T-helper 9 cell (primary cell): ENCODE data around the gene TRPM3.

Experiments
- DNase-seq: peaks from one replicate; pipeline ENCODE4 v3.0.0-alpha.2; 2020

Gene TRPM3

GRCh38 chr9:70601000-70601951 is 520.1 kb downstream of the TRPM3 start:
- DNase-seq, result no peak

DNA sequence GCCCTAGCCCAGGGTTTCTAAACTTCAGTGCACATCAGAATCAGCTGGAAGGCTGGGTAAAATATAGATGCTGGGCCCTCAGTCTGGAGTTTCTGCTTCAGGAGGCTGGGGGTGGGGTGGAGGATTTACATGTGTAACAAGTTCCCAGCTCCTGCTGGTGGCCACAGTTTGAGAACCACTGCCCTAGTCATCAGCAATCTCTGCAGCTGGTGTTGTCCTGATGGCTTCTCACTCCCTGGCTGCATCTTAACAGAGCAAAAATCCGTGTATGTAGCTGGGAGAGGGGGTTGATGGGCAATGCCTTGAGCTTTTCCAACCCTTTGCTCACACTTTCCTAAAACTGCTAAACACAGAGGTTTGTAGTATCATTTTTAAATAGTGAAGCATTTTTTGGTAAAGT is 520.9 kb downstream of the TRPM3 start:
- no peak for DNase-seq

DNA sequence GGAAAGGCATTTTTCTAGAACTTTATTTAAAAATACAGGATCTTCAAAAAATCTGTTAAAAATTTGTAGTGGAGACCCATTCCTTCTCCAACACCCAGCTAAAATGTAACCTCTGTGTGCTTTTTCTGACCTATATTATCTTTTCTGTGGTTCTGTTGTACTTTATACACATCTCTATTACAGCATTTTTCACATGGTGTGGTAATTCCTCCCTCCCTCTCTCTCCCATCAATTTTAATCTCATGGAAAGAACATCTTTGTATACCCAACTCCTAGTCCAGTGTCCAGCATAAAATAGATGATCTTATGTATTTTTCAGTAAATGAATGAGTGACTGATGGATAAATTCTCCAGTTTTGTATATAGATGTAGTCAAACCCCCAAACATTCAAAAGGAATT is 523.5 kb downstream of the TRPM3 start:
- no peak for DNase-seq

- DNase-seq, result no peak
Observed at GRCh38 chr9:70595211-70595610, 526.2 kb downstream of the TRPM3 start.

GRCh38 chr9:70594386-70594944 is 527.0 kb downstream of the TRPM3 start:
- DNase-seq, result no peak

- DNase-seq, result no peak
Observed at GRCh38 chr9:70593241-70593640, 528.2 kb downstream of the TRPM3 start.

- no peak for DNase-seq
Observed at GRCh38 chr9:70590315-70590677, 531.1 kb downstream of the TRPM3 start.

- DNase-seq, result no peak
Observed at GRCh38 chr9:70589571-70590314, 531.7 kb downstream of the TRPM3 start.

- DNase-seq, result no peak
Observed at GRCh38 chr9:70588999-70589398, 532.4 kb downstream of the TRPM3 start.

- no peak for DNase-seq
Observed at GRCh38 chr9:70588381-70588780, 533.0 kb downstream of the TRPM3 start.

DNA sequence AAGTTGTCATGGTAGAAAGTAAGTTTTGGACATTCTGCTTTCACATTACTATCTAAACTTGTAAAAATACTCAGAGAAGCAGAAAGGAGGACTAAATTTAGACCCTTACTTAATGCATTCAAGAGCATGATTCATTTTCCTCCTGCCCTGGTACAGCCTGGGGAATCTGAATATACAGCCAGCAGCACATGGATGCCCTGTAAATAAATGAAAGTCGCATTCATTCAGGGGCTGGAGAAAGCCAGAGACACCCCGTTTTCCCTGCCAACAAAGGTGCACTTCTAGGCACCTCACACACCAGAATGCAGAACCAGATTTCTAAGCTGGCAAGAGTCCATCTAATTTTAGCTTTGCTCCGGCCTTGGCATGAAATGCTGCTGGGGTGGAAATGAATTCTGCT is 534.2 kb downstream of the TRPM3 start:
- no peak for DNase-seq

- DNase-seq, result no peak
Observed at GRCh38 chr9:70586476-70586875, 534.9 kb downstream of the TRPM3 start.

- no peak for DNase-seq
Observed at GRCh38 chr9:70581955-70582350, 539.5 kb downstream of the TRPM3 start.

- no peak for DNase-seq
Observed at GRCh38 chr9:70581214-70581954, 540.0 kb downstream of the TRPM3 start.

DNA sequence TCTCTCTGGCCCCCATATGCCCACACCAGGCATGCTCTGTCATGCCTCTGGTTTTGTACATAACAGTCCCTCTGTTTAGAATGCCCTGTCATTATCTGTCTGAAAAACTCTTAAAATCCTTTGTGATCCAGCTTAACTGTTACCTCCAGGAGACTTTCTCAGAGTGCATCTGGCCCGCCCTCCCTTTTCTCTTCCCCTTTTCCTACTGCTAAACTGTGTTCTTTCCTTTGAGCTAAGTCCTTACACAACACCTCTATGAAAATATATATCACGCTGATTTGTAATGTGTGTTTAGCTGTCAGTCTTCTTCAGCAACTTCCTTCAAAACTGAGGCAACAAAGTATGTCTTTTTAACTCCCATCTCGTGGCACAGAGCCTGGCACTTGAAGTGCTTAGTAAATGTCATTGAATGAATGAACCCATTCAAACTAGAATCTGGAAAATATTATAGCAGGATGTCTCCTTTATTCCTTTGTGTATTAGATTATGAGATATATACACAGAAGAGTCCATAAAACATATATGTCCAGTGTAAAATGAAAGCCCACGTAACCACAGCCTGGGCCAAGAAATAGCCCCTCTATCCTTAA is 540.7 kb downstream of the TRPM3 start:
- no peak for DNase-seq

- DNase-seq, result no peak
Observed at GRCh38 chr9:70579686-70580085, 541.7 kb downstream of the TRPM3 start.

DNA sequence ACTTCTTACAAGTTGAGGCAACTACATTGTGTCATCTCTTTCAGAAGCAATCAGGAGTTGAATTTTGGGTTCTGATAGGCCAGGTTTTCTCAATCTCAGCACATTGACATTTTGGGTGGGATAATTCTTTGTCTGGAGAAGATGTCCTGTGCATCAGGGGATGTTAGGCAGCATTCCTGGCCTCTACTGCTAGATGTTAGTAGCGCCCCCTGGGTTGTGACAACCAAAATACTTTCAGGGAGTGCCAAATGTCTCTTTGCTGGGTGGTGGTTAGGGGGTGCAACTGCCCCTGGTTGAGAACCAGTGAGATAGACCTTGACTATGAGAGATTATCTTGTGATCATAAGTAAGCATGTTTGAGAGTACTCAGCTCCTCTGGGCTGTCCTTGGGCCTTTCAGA is 542.7 kb downstream of the TRPM3 start:
- no peak for DNase-seq

- DNase-seq, result no peak
Observed at GRCh38 chr9:70577671-70578070, 543.8 kb downstream of the TRPM3 start.

- no peak for DNase-seq
Observed at GRCh38 chr9:70576116-70576515, 545.3 kb downstream of the TRPM3 start.

GRCh38 chr9:70574151-70574837 is 547.1 kb downstream of the TRPM3 start:
- DNase-seq, result no peak

- no peak for DNase-seq
Observed at GRCh38 chr9:70573308-70573707, 548.1 kb downstream of the TRPM3 start.

- DNase-seq, result no peak
Observed at GRCh38 chr9:70571258-70571657, 550.2 kb downstream of the TRPM3 start.
